HG02981 (cell line): ENCODE measurements around the gene NIT2.

Experiments used
- ATAC-seq: cut with Tn5 transposase; IDR thresholded peaks from one replicate; pipeline ENCODE4 v1.9.1; 2021; ENCODE audit warnings: mild to moderate bottlenecking, moderate library complexity; ENCODE audit not compliant: unreplicated experiment

Gene NIT2

GRCh38 chr3:100395679-100396431 lies 61.3 kb downstream of the NIT2 start:
- ATAC-seq, result no peak

GRCh38 chr3:100396967-100397366 lies 62.4 kb downstream of the NIT2 start:
- no peak for ATAC-seq

- ATAC-seq, result no peak
Measured at GRCh38 chr3:100399341-100400071, 64.9 kb downstream of the NIT2 start.

- peak; percentile 20 for ATAC-seq
Measured at GRCh38 chr3:100400419-100400779, 65.8 kb downstream of the NIT2 start.

- ATAC-seq, result peak; percentile 88
Measured at GRCh38 chr3:100400780-100401673, 66.5 kb downstream of the NIT2 start, which contains the start of the genes LNP1 and TOMM70. Gene LNP1, plus strand, starts transcription at chr3:100401539. Its CDS starts 28,191 bp downstream, at chr3:100429730. Gene TOMM70, minus strand, starts transcription at chr3:100401089. Its CDS starts 140 bp downstream, at chr3:100400949.

- peak; percentile 13 for ATAC-seq
Measured at GRCh38 chr3:100401674-100402041, 67.1 kb downstream of the NIT2 start.

GRCh38 chr3:100402256-100402655 lies 67.7 kb downstream of the NIT2 start:
- ATAC-seq, result no peak

GRCh38 chr3:100402891-100403290 lies 68.3 kb downstream of the NIT2 start:
- no peak for ATAC-seq

GRCh38 chr3:100403362-100404249 lies 69.0 kb downstream of the NIT2 start:
- no peak for ATAC-seq

GRCh38 chr3:100404250-100404548 lies 69.6 kb downstream of the NIT2 start:
- ATAC-seq, result no peak

GRCh38 chr3:100407164-100407563 lies 72.6 kb downstream of the NIT2 start:
- ATAC-seq, result no peak

- no peak for ATAC-seq
Measured at GRCh38 chr3:100407977-100408532, 73.5 kb downstream of the NIT2 start.
